ENCODE results near the gene ANK2.
"Not testable (repeated sequence)": the region's sequence is repeated elsewhere in the genome, so short reads cannot be mapped to it uniquely, and the experiment has no call there.

ANK2 gene

GRCh38 chr4:113153529-113154101 lies 104.2 kb downstream of the ANK2 start:
- no peak for DNase-seq (ENCODE audit: low read depth)

- no peak for DNase-seq (ENCODE audit: low read depth)
Measured at GRCh38 chr4:113154281-113154680, 104.8 kb downstream of the ANK2 start.

DNA sequence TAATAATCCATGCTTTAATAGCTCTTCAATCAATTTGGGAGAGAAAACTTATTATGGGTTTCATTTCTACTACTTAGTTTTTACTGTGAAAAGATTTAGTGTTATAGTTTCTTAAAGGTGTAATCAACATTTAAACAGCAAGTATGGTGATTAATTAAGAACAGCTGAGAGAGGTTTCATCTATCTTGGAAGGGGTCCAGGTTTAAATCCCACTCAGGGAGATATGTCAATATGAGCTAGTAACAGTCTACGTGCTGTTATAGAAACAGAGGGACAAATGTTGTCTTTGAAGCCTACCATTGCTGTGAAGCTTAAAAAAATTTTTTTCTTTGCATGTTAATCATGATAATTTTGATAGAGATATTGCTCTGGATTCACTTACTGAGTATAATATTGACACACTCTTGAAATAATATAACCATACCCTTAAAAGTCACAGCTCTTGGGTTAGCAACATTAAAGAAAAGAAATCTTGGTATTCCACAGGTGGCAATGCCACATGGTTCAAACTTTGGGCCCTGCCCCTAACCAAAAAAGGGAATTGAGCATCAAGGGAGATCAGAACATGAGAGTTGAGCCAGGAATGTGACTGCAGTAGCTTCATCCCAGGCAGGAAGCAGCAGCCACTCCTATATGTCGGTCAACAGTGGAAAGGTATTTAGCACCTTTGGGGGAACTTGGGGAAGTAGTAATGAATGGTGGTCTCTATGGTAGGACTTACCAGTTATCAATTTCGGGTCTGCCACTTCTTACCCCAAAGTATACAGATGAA lies 107.8 kb downstream of the ANK2 start:
- no peak for DNase-seq (ENCODE audit: low read depth)

GRCh38 chr4:113159942-113160545 lies 110.6 kb downstream of the ANK2 start:
- DNase-seq (ENCODE audit: low read depth): no peak

GRCh38 chr4:113160548-113160947 lies 111.1 kb downstream of the ANK2 start:
- DNase-seq (ENCODE audit: low read depth): no peak

DNA sequence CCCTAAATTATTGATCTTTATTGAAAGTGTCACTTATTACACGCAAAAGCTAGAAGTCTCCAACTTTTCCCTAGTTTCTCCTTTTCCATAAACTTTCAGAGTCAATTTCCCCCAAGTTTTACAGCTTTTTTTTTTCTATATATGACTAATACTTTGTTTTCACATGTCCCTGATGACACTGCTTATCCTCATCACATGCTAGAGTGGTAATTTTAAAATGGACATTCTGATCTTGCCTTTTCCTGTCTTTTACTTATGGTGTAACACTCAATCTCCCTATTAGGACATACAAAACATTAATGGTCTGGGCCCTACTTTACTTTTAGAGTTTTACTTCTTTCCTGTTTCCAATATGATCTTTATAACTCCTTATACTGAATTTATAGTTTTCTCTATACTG lies 112.6 kb downstream of the ANK2 start:
- DNase-seq (ENCODE audit: low read depth): peak; percentile 4

GRCh38 chr4:113169368-113169767 lies 119.9 kb downstream of the ANK2 start:
- no peak for DNase-seq (ENCODE audit: low read depth)

DNA sequence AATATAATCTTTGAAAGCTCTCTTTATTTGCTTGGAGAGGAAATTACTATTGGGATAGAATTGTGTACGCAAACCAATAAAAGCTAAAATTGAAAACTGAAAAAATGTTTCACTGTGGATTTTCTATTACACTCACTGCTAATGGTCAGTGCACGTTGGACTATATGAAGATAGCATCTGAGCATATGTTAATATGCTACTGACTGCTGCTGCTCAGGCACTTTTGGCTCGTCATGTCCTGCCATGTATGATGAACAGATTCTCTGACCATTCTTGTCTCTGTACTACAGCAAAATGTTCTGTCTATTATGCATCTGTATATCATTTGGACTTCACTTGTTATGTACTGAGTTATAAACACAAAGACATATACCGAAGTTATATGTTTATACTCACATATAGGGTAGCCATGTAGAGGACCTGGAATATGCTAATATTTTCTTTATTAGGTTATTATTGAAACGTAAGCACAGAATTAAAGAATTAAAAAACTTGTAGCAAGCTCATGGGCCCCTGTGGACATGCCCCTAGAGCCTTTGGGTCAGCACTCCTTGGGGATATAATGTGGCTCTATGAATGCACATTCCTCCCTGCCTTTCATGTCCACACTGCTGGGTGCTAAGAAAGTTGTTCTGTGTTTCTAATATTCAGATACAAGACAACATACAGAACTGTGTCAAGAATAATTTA lies 120.8 kb downstream of the ANK2 start:
- no peak for DNase-seq (ENCODE audit: low read depth)

GRCh38 chr4:113170805-113171468 lies 121.5 kb downstream of the ANK2 start:
- no peak for DNase-seq (ENCODE audit: low read depth)

DNA sequence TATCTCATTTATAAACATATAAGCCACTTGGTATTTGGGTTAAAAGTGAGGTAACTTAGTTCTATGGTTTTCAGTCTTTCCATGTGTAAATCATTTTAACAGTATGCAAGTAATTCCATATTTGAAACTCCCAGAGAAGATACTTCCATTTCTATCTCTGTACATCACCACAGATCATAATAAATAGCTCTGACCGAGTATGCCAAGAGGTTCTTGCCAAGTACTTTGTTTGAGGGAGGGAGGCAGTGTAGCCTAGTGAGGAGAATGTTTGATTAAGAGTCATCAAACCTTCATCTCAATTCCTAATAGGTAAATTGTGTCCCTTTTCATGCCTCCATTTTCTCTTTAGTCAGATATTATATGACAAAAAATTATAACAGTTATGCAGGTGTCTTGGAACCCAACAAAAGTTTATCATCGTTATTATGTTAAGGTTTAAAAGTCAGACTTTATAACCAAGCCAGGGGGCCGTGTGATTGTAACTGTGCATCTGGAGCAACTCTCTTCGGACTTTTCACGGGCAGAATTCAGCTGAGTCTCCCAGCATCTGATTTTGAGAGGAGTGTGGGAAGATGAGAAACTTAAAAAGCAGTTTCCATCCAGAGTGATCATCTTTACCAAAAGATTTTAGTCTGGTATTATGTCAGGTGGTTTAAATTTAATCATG lies 123.8 kb downstream of the ANK2 start:
- DNase-seq (ENCODE audit: low read depth): no peak

DNA sequence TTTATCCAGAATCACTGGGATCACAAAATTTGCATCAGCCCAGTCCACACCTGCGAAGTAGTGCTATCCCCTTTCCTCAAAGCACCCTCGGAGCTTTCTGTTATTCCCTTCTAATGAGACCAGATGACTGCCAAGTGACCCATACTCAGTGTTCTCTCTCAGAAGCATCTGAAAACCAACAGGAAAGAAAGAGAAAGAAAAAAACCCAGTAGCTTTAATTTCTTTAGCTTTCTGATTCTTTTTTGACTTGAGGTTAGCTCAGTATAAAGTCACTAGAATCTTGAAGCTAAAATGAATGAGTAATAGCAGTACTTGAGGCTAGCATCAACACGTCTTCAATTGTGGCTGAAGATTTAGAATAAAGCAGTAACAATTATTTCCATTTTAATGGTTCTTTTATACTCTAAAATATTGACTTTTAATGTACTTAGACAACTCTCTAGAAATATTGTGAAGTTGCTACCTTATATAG lies 124.4 kb downstream of the ANK2 start:
- DNase-seq (ENCODE audit: low read depth): no peak

DNA sequence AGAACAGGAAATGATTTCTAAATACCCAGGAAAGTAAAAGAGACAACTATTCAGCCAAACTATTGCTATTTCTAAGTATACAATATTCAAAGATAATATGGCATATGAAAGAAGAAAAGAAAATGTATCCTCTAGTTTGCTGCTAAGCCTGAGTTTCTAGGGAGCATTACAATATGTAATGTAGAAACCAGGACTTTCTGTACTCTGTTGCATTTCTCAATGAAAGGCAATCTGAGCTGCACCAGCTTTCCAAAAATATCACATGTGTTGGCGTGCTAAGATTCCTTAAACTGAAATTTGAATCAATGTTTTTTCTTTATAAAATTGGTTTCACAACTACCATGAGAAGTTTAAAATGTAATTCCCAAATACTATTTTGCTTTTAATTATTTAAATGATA lies 129.6 kb downstream of the ANK2 start:
- no peak for DNase-seq (ENCODE audit: low read depth)

- peak; percentile 3 for DNase-seq (ENCODE audit: low read depth)
Measured at GRCh38 chr4:113179996-113180395, 130.5 kb downstream of the ANK2 start.

- no peak for DNase-seq (ENCODE audit: low read depth)
Measured at GRCh38 chr4:113181289-113182007, 132.0 kb downstream of the ANK2 start.

DNA sequence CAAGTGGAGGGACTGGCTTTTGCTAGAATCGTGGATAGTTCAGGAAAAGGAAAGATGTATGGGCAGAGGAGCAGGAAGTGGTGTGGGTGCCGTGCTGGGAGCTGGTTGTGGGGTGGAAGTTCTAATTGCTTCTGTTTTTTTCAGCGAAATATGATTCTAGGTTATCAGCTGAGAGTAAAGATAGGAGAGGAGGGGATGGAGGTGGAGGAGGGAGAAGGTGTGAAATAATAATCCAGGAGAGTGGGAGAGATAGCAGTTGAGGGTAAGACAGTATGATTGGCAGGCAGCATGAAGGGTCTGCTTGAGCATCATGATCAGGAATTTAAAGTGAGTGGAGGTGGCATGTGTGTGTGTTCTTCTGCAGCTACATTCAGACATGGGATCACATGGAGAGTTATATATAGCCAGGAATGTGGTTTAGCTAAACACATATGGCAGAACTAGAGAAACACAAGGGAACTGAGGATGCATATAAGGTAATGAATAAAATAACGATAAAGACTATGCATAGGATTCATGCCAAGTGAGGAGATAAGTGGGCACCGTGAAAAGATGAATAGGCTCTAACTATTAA lies 133.7 kb downstream of the ANK2 start:
- DNase-seq (ENCODE audit: low read depth): no peak

GRCh38 chr4:113186220-113186619 lies 136.8 kb downstream of the ANK2 start:
- not testable (repeated sequence) for DNase-seq (ENCODE audit: low read depth)

DNA sequence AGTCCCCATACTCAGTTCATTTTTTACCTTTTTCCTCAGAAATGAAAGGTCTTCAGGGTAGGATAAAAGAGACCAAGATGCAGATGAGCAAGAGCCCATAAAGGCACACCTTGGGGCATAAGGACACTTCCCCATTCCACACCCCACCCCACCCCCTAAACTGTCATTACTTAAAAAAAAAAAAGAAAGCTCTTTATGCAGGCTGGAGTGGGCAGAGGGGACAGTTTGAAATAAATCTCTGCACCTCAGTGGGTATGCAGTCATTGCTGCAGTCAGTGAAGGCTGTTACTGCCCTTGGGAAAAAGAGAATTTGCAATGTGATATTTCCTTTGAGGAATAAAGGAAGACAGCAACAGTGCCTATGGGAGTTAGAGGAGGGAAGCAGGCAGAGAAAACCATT lies 137.5 kb downstream of the ANK2 start:
- DNase-seq (ENCODE audit: low read depth): no peak

GRCh38 chr4:113187358-113187757 lies 137.9 kb downstream of the ANK2 start:
- no peak for DNase-seq (ENCODE audit: low read depth)

GRCh38 chr4:113189546-113189945 lies 140.1 kb downstream of the ANK2 start:
- no peak for DNase-seq (ENCODE audit: low read depth)

GRCh38 chr4:113209153-113209552 lies 159.7 kb downstream of the ANK2 start:
- DNase-seq (ENCODE audit: low read depth): no peak
